ENCODE results near the gene MRS2. TPM values are rescaled to one million over a fixed set of nuclear protein-coding genes. Genes with fewer than 3 reads are reported as not detected.
"Not testable (repeated sequence)": the region's sequence is repeated elsewhere in the genome, so short reads cannot be mapped to it uniquely, and the experiment has no call there.

MRS2 gene
- total and polyA plus RNA-seq, 9 of the 15 experiments (the other 6 are each of a cell fraction or from before 2014, with no cell fraction given), result 14.6 to 57.9 (median 48.1) TPM

DNA sequence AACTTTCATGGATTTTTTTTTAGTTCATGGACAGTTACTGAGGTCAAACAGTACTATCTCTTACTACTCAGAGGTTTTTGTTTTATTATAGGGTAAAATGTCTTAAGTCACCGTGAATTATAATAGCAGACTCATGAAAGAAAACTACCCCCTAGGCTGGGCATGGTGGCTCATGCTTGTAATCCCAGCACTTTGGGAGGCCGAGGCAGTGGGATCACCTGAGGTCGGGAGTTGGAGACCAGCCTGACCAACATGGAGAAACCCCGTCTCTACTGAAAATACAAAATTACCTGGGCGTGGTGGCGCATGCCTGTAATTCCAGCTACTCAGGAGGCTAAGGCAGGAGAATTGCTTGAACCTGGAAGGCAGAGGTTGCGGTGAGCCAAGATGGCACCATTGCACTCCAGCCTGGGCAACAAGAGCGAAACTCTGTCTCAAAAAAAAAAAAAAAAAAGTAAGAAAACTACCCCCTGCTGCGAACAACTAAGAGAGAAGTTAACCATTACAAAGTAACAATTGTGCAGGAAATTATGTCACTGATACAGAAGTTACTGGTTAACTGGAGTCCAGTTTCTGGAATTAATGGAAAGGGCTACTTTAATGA is 19.7 kb upstream of the MRS2 start:
- in situ Hi-C loops (cut with MboI); H3K4me2 ChIP-seq (ENCODE audit: insufficient read depth, low read length); H3K4me1 ChIP-seq (replicated peaks in 1 of 2; ENCODE audit: control insufficient read depth in 2 of 2, insufficient read depth in 2 of 2, low read length in 2 of 2); POLR2A ChIA-PET; ATAC-seq; FAIRE-seq; H3K4me3 ChIP-seq; intact Hi-C loops (cut with micrococcal nuclease); BruUV-seq (replicated peaks); H4K20me1 ChIP-seq (replicated peaks; ENCODE audit: control insufficient read depth, insufficient read depth, low read length); H3K27ac ChIP-seq (ENCODE audit: extremely low read depth, low read depth, low read length); H3K9ac ChIP-seq (ENCODE audit: insufficient read depth in 1 of 2, low read depth in 2 of 2, low read length in 2 of 2); H2AFZ ChIP-seq (ENCODE audit: low read depth, low read length); H3K79me2 ChIP-seq (ENCODE audit: control insufficient read depth, insufficient read depth, low read length); DNase-seq (ENCODE audit: extremely low read depth in 1 of 4, low spot score in 3 of 4); H3K36me3 ChIP-seq (ENCODE audit: control insufficient read depth, insufficient read depth, low read length); H3K9me1 ChIP-seq (ENCODE audit: control insufficient read depth, insufficient read depth, low read length); H3K9me3 ChIP-seq (replicated peaks; ENCODE audit: control insufficient read depth, insufficient read depth, low read depth, low read length): not testable (repeated sequence)
- 9% methylated on average over 8 of the region's 9 CpGs for WGBS (ENCODE audit: insufficient coverage, low coverage, missing lambda C conversion rate)
- CTCF ChIA-PET (ENCODE audit: low intra/inter-chr PET ratio), result interaction anchor here (1.6 kb wide), 1 partner anchor 100 kb away, joined by 3 read pairs; no protein-coding TSS in a partner anchor
- peaks cover 3 to 13% of the 10 kb centered on the region in 2 experiments; a peak in 2 of 5 replicates for H3K27me3 ChIP-seq (ENCODE audit: control insufficient read depth in 2 of 2, insufficient read depth in 2 of 2, low read length in 2 of 2)

DNA sequence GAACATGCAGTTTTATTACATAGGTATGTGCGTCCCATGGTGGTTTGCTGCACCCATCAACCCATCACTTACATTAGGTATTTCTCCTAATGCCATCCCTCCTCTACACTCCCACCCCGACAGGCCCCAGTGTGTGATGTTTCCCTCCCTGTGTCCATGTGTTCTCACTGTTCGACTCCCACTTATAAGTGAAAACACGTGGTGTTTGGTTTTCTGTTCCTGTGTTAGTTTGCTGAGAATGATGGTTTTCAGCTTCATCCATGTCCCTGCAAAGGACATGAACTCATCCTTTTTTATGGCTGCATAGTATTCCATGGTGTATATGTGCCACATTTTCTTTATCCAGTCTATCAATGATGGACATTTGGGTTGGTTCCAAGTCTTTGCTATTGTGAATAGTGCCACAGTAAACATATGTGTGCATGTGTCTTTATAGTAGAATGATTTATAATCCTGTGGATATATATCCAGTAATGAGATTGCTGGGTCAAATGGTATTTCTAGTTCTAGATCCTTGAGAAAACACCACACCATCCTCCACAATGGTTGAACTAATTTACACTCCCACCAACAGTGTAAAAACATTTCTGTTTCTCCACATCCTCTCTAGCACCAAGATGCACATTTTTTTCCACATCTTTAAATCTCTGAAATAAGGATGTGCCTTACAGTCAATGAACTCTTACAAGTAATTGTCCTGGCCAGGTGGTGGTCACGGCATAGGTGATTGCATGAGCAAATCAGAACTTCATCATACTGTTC is 18.2 kb upstream of the MRS2 start:
- peak; percentile 64 for TF ChIP-seq ZNF146 (CRISPR knock-in tag; IDR thresholded peaks at IDR 0.05; ENCODE audit: unreplicated experiment)
- TF ChIP-seq BCOR (IDR thresholded peaks at IDR 0.05), result 0 out of 2 replicates have a peak, but pooled peaks have one; percentile 25
- TF ChIP-seq KDM1A (IDR thresholded peaks at IDR 0.05), result 0 out of 4 replicates have a peak, but pooled peaks of 1 of the 2 experiments have one; percentile 10
- H3K4me2 ChIP-seq (ENCODE audit: insufficient read depth, low read length); H3K4me1 ChIP-seq (replicated peaks in 1 of 2; ENCODE audit: control insufficient read depth in 2 of 2, insufficient read depth in 2 of 2, low read length in 2 of 2); BruUV-seq (replicated peaks); H3K27ac ChIP-seq (ENCODE audit: extremely low read depth, low read depth, low read length); FAIRE-seq; intact Hi-C loops (cut with micrococcal nuclease); H3K36me3 ChIP-seq (ENCODE audit: control insufficient read depth, insufficient read depth, low read length); POLR2A ChIA-PET; H2AFZ ChIP-seq (ENCODE audit: low read depth, low read length); ATAC-seq; H4K20me1 ChIP-seq (replicated peaks; ENCODE audit: control insufficient read depth, insufficient read depth, low read length); H3K9me3 ChIP-seq (replicated peaks; ENCODE audit: control insufficient read depth, insufficient read depth, low read depth, low read length); H3K79me2 ChIP-seq (ENCODE audit: control insufficient read depth, insufficient read depth, low read length); DNase-seq (ENCODE audit: extremely low read depth in 1 of 4, low spot score in 3 of 4); H3K9ac ChIP-seq (ENCODE audit: insufficient read depth in 1 of 2, low read depth in 2 of 2, low read length in 2 of 2); H3K9me1 ChIP-seq (ENCODE audit: control insufficient read depth, insufficient read depth, low read length); H3K4me3 ChIP-seq: not testable (repeated sequence)
- in situ Hi-C loops (cut with MboI), result loop anchor here (5.0 kb wide), 1 partner anchor 102 kb away; no protein-coding TSS in a partner anchor
- H3K27me3 ChIP-seq (ENCODE audit: control insufficient read depth in 2 of 2, insufficient read depth in 2 of 2, low read length in 2 of 2), result peaks cover 3 to 13% of the 10 kb centered on the region in 2 experiments; a peak in 2 of 5 replicates
- CTCF ChIA-PET (ENCODE audit: low intra/inter-chr PET ratio), result interaction anchor here (1.1 to 1.6 kb wide), 2 partner anchors 102 kb away, joined by 3 to 5 read pairs; no protein-coding TSS in a partner anchor
- 8% methylated on average over 5 of the region's 5 CpGs for WGBS (ENCODE audit: insufficient coverage, low coverage, missing lambda C conversion rate)

Measured in K562 (cell line).